C4-2B (cell line): ENCODE results near the gene ANKMY1.

ENCODE experiments used
- H3K27ac ChIP-seq: fragments of 450-650 bp; 2 replicates; pipeline ENCODE4 v1.5.1; 2017
- CTCF ChIP-seq: fragments of 450-650 bp; conservative IDR thresholded peaks from 2 replicates; pipeline ENCODE4 v1.5.1; 2017; ENCODE audit warnings: mild to moderate bottlenecking
- ZFX ChIP-seq: fragments of 450-650 bp; IDR thresholded peaks from 2 replicates; pipeline ENCODE4 v1.6.1; 2017

Gene ANKMY1

GRCh38 chr2:240432820-240433801 lies 124.7 kb downstream of the ANKMY1 start:
- TF ChIP-seq CTCF: no peak
- no peak for TF ChIP-seq ZFX
- H3K27ac ChIP-seq: no peak overlapping the region

DNA sequence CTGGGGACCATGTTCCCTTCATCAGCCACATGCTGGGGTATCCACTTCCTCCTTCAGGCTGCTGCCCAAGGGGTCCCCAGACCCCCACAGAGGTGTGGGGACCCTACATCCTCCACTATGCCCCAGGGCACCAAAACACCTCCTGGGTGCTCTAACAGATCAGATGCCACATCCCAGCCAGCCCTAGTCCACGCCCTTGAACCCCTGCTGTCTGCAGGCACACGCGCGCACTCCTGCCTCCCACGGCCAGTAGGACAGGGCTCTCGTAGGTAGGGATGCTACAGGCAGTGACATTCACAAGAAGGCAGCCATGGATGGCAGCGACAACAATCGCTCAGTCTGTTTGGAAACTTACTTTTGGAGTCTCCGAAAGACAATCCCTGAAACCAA lies 125.4 kb downstream of the ANKMY1 start:
- no peak overlapping the region for H3K27ac ChIP-seq
- no peak for TF ChIP-seq ZFX
- TF ChIP-seq CTCF: no peak

GRCh38 chr2:240431661-240432424 lies 125.9 kb downstream of the ANKMY1 start:
- TF ChIP-seq ZFX (no peak), CTCF (no peak)
- H3K27ac ChIP-seq: no peak overlapping the region

DNA sequence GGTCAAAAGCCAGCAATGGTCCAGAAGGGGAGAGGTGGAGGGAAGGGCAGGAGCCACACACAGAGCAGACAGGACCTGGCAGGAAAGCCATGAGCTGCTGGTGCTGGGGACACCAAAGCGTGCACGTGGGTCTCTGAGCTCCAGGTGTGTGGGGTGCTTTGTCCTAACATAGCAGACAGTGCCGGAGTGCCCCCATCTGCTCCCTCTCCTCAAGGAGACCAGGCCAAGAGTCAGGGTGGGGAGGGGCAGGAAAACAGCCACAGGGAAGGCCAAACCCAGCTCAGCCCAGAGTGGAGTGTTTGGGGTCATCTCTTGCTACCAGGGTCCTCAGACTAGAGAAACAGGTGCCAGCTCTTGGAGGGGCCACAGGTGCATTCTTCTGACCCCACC lies 126.5 kb downstream of the ANKMY1 start:
- TF ChIP-seq CTCF (no peak), ZFX (no peak)
- H3K27ac ChIP-seq: no peak overlapping the region

DNA sequence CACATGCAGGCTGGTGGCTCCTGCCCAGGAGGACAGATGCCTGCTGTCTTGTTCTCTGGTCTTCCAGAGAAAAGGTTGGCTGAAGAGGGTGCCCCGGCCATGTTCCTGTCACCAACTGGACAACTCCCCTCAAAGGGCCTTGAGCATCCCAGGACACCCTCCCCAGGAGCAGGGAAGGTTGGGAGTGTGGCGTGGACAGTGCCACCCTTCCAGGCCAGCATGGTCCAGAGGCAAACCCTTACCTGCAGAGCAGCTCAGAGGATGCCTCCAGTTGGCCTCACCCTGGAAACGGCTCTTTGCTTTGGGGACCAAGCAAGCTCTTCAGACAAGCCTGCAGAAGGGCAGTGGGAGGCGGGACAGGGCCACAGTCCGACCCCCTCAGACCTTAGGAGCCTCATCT lies 127.2 kb downstream of the ANKMY1 start:
- TF ChIP-seq ZFX (no peak), CTCF (no peak)
- no peak overlapping the region for H3K27ac ChIP-seq

GRCh38 chr2:240429872-240430491 lies 127.8 kb downstream of the ANKMY1 start:
- TF ChIP-seq ZFX: no peak
- TF ChIP-seq CTCF: no peak
- H3K27ac ChIP-seq: no peak overlapping the region
